ENCODE results near the gene XRRA1.
"Not testable (repeated sequence)": the region's sequence is repeated elsewhere in the genome, so short reads cannot be mapped to it uniquely, and the experiment has no call there.

Gene XRRA1

GRCh38 chr11:74837191-74837590, 111.7 kb downstream of the XRRA1 start (continued):
- TF ChIP-seq ZNF518A (tag by site-specific recombination; conservative IDR thresholded peaks at IDR 0.05; ENCODE audit: low read depth) (no peak), ZNF292 (tag by site-specific recombination; IDR thresholded peaks at IDR 0.05; ENCODE audit: borderline replicate concordance, low read depth) (no peak), ZNF610 (tag by site-specific recombination; IDR thresholded peaks at IDR 0.05; ENCODE audit: borderline replicate concordance) (no peak), ZNF521 (tag by site-specific recombination; IDR thresholded peaks at IDR 0.05) (no peak), ZSCAN30 (tag by site-specific recombination; IDR thresholded peaks at IDR 0.05) (no peak), KLF10 (tag by site-specific recombination; IDR thresholded peaks at IDR 0.05) (no peak), ZBTB21 (tag by site-specific recombination; IDR thresholded peaks at IDR 0.05) (no peak)
- TF ChIP-seq, protein P1, sequence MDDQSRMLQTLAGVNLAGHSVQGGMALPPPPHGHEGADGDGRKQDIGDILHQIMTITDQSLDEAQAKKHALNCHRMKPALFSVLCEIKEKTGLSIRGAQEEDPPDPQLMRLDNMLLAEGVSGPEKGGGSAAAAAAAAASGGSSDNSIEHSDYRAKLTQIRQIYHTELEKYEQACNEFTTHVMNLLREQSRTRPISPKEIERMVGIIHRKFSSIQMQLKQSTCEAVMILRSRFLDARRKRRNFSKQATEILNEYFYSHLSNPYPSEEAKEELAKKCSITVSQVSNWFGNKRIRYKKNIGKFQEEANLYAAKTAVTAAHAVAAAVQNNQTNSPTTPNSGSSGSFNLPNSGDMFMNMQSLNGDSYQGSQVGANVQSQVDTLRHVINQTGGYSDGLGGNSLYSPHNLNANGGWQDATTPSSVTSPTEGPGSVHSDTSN (CRISPR knock-in tag; IDR thresholded peaks at IDR 0.05): no peak

DNA sequence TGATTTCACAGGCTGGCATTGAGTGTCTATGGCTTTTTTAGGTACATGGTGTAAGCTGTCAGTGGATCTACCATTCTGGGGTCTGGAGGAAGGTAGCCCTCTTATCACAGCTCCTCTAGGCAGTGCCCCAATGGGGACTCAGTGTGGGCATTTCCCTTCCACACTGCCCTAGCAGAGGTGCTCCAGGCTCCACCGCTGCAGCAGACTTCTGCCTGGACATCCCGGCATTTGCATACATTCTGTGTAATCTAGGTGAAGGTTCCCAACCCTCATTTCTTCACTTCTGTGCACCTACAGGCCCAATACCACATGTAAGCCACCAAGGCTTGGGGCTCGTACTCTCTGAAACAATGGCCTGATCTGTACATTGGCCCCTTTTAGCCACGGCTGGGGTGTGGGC, 122.0 kb downstream of the XRRA1 start:
- ChIA-PET CTCF (no interaction called here), POLR2A (no interaction called here)
- no peaks in the 10 kb centered on the region for H3K4me1 ChIP-seq (ENCODE audit: control insufficient read depth, insufficient read depth, low read length)
- TF ChIP-seq ELK4 (IDR thresholded peaks at IDR 0.05; ENCODE audit: borderline replicate concordance, low read depth, low read length) (no peak), SETDB1 (IDR thresholded peaks at IDR 0.05; ENCODE audit: insufficient read length, low read length) (peak; percentile 76)
- H3K9me3 ChIP-seq (ENCODE audit: control insufficient read depth, insufficient read depth, low read depth, low read length): no peaks in the 10 kb centered on the region
- no peak overlapping the region for H3K27ac ChIP-seq (ENCODE audit: extremely low read depth, low read depth, low read length)
- peaks cover 0 to 14% of the 10 kb centered on the region in 2 experiments; a peak in 1 of 3 replicates for H3K36me3 ChIP-seq (ENCODE audit: control insufficient read depth in 2 of 2, insufficient read depth in 1 of 2, low read length in 2 of 2)
- no peak overlapping the region for H3K4me3 ChIP-seq (ENCODE audit: low read depth, low read length)

- H3K27ac ChIP-seq (ENCODE audit: extremely low read depth, low read depth, low read length); H3K4me3 ChIP-seq (ENCODE audit: low read depth, low read length); POLR2A ChIA-PET; H3K9me3 ChIP-seq (ENCODE audit: control insufficient read depth, insufficient read depth, low read depth, low read length); H3K4me1 ChIP-seq (ENCODE audit: control insufficient read depth, insufficient read depth, low read length); CTCF ChIA-PET: not testable (repeated sequence)
- H3K36me3 ChIP-seq (ENCODE audit: control insufficient read depth in 2 of 2, insufficient read depth in 1 of 2, low read length in 2 of 2): peaks cover 0 to 17% of the 10 kb centered on the region in 2 experiments; a peak in 1 of 3 replicates
Observed at GRCh38 chr11:74825596-74825995, 123.3 kb downstream of the XRRA1 start.

DNA sequence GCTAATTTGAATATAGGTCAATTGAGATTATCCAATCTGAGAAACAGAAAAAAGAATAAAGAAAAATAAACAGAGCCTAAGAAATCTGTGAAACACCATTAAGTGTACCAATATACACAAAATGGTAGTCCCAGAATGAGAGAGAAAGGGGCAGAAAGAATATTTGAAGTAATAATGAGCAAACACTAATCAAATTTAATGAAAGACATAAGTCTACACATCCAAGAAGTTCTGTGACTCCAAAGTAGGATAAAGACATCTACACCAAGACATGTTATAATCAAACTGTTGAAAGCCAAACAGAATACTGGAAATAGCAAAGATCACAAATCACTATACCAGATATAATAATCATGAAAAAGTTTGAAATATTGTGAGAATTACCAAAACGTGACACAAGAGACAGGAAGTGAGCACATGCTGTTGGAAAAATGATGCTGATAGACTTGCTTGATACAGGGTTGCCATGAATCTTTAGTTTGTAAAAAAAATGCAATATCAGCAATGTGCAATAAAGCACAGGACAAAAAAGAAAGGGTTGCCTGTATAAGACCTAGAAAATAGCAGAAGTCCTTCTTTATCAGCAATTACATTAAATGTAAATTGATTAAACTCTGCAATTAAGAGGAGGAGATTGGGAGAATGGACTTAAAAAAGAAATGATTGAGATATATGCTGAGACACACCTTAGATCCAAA, 124.5 kb downstream of the XRRA1 start:
- H3K36me3 ChIP-seq (ENCODE audit: control insufficient read depth in 2 of 2, insufficient read depth in 1 of 2, low read length in 2 of 2): peaks cover 0 to 28% of the 10 kb centered on the region in 2 experiments; a peak in 1 of 3 replicates
- POLR2A ChIA-PET: no interaction called here
- H3K27ac ChIP-seq (ENCODE audit: extremely low read depth, low read depth, low read length): no peak overlapping the region
- H3K4me1 ChIP-seq (ENCODE audit: control insufficient read depth, insufficient read depth, low read length): no peaks in the 10 kb centered on the region
- H3K4me3 ChIP-seq (ENCODE audit: low read depth, low read length): no peak overlapping the region
- CTCF ChIA-PET: interaction anchor here (0.7 kb wide), 1 partner anchor 387 kb away, joined by 3 read pairs; no protein-coding TSS in a partner anchor
- TF ChIP-seq ZNF449 (tag by site-specific recombination; IDR thresholded peaks at IDR 0.05) (no peak), REPIN1 (tag by site-specific recombination; IDR thresholded peaks at IDR 0.05; ENCODE audit: low read depth) (no peak), ZNF558 (tag by site-specific recombination; IDR thresholded peaks at IDR 0.05) (peak; percentile 98), ZSCAN23 (tag by site-specific recombination; IDR thresholded peaks at IDR 0.05) (no peak)
- TF ChIP-seq, protein P1 (CRISPR knock-in tag; IDR thresholded peaks at IDR 0.05): no peak
- no peaks in the 10 kb centered on the region for H3K9me3 ChIP-seq (ENCODE audit: control insufficient read depth, insufficient read depth, low read depth, low read length)

Data from HEK293 (cell line).